Stimulated activated naive CD8-positive, alpha-beta T cell treated with anti-CD3 and anti-CD28 coated beads, Interleukin-15, Interleukin-2, amounts not matched to agents 100 U/mL and 50 U/mL, for 24 hours (primary cell): ENCODE data around the gene SLC7A6OS.

Experiments used
- ATAC-seq: fragments of 150-1000 bp; cut with Tn5 transposase; one replicate; pipeline ENCODE4 v1.10.0; 2021
- DNase-seq: peaks from one replicate; pipeline ENCODE4 v3.0.0; 2021

Gene SLC7A6OS

DNA sequence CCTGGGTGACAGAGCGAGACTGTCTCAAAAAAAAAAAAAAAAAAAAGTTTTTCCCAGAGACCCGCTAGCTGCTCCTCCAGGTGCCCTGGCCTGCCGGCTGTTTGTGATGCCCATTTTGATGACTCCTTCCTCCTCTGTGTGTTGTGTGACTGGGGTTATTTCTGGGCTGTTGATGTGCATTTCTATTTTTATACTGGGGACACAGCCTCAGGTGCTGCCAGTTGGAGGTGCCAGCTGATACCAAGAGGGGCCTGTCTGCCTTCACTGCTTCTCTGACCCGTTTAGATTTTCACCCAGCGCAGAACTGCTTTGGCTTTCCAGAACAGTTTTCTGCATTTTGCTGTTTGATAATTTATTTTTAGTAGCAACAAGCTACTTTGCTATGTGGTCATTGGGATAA lies 58.9 kb downstream of the SLC7A6OS start:
- DNase-seq (no peak), ATAC-seq (no peak)

DNA sequence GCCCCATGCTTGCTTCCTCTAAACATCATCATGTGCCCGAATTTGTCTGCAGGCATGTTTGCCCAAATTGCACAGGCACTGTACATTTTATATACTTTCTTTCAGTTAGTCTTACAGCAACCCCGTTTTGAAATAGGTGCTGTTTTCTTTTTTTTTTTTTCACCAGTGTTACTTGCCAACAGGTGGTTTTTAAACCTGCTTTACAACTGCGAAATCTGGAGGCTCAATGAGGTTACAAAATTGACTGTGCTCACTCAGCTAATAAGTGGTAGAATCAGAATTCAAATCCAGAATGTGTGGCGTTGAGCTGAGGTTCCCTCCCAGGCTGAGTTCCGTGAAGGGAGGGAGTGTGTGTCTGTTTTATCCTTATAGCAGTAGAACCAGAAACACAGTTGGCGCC lies 59.8 kb downstream of the SLC7A6OS start:
- ATAC-seq: no peak
- no peak for DNase-seq

DNA sequence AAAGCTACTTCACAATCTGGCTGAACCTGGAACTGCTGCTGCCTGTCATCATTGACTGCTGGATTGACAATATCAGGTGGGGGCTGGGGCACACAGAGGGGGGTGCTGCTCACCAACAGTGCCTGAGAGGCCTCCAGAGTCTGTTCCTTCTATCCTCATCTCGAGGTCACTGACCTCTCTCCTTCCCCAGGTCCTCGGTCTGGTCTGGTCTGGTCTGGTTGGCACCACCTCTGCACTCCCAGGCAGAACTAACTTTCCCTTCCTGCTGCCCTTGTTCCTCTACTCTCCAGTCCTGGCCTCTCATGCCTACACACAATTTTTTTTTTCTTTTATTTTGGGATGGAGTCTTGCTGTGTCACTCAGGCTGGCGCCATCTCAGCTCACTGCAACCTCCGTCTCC lies 61.4 kb downstream of the SLC7A6OS start:
- no peak for DNase-seq

More for the DNA sequence above, 61.4 kb downstream of the SLC7A6OS start:
- ATAC-seq: no peak
